Colonic mucosa (tissue), 4 donors: ENCODE data around the gene COG3. TPM values are rescaled to one million over a fixed set of nuclear protein-coding genes. Genes with fewer than 3 reads are reported as not detected.
A peak's percentile ranks its signal among the peaks of the same experiment; 100 is the strongest.
"Not testable (repeated sequence)": the region's sequence is repeated elsewhere in the genome, so short reads cannot be mapped to it uniquely, and the experiment has no call there.

ENCODE experiments used
- DNase-seq: peaks from one replicate; pipeline ENCODE4 v3.0.0-alpha.2; 2020
- H3K27ac ChIP-seq: fragments of 200-600 bp; one replicate; pipeline ENCODE4 v1.8.0; 2021
- H3K27me3 ChIP-seq: fragments of 200-600 bp; one replicate; pipeline ENCODE4 v1.8.0; 2021
- H3K36me3 ChIP-seq: fragments of 200-600 bp; one replicate; pipeline ENCODE4 v1.8.0; 2021
- H3K4me1 ChIP-seq: fragments of 200-600 bp; one replicate; pipeline ENCODE4 v1.8.0; 2021; ENCODE audit warnings: mild to moderate bottlenecking
- H3K4me3 ChIP-seq: fragments of 200-600 bp; one replicate; pipeline ENCODE4 v1.8.0; 2021
- H3K9ac ChIP-seq, 2 donors: one replicate each; pipeline ENCODE4 v1.7.0; 2013; ENCODE audit warnings: control low read depth in 2 of 2, low read depth in 2 of 2, low read length in 2 of 2
- H3K9me3 ChIP-seq: fragments of 200-600 bp; one replicate; pipeline ENCODE4 v1.8.0; 2021
- intact Hi-C: fragments of 100-400 bp; cut with DNase I; formaldehyde crosslinking; loops from one replicate; pipeline ENCODE4 v1.14.1; 2022
- total RNA-seq, 2 donors: library from RNA; stranded (reverse); fragmentation: NEBNext Ultra II Directional in 1 of 2; extraction: Animal tissue kit (Norgen Biotek cat#: 25700) in 1 of 2; gene quantifications; one replicate each; pipeline ENCODE4 v1.2.1, GENCODE V29; 2021
- TF ChIP-seq, protein P1 (sequence below): fragments of 200-600 bp; IDR thresholded peaks from one replicate; pipeline ENCODE4 v1.8.0; 2022; ENCODE audit warnings: antibody characterized with exemption, mild to moderate bottlenecking
- donor health status: healthy.
- donor health status: DM: no; HTN: no; CAD: no.
- donor health status: DM: no; HTN: no; CAD: no.

COG3 gene, protein sequence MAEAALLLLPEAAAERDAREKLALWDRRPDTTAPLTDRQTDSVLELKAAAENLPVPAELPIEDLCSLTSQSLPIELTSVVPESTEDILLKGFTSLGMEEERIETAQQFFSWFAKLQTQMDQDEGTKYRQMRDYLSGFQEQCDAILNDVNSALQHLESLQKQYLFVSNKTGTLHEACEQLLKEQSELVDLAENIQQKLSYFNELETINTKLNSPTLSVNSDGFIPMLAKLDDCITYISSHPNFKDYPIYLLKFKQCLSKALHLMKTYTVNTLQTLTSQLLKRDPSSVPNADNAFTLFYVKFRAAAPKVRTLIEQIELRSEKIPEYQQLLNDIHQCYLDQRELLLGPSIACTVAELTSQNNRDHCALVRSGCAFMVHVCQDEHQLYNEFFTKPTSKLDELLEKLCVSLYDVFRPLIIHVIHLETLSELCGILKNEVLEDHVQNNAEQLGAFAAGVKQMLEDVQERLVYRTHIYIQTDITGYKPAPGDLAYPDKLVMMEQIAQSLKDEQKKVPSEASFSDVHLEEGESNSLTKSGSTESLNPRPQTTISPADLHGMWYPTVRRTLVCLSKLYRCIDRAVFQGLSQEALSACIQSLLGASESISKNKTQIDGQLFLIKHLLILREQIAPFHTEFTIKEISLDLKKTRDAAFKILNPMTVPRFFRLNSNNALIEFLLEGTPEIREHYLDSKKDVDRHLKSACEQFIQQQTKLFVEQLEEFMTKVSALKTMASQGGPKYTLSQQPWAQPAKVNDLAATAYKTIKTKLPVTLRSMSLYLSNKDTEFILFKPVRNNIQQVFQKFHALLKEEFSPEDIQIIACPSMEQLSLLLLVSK
- 10 to 100 TPM; 39.0 to 49.8 TPM for total RNA-seq

DNA sequence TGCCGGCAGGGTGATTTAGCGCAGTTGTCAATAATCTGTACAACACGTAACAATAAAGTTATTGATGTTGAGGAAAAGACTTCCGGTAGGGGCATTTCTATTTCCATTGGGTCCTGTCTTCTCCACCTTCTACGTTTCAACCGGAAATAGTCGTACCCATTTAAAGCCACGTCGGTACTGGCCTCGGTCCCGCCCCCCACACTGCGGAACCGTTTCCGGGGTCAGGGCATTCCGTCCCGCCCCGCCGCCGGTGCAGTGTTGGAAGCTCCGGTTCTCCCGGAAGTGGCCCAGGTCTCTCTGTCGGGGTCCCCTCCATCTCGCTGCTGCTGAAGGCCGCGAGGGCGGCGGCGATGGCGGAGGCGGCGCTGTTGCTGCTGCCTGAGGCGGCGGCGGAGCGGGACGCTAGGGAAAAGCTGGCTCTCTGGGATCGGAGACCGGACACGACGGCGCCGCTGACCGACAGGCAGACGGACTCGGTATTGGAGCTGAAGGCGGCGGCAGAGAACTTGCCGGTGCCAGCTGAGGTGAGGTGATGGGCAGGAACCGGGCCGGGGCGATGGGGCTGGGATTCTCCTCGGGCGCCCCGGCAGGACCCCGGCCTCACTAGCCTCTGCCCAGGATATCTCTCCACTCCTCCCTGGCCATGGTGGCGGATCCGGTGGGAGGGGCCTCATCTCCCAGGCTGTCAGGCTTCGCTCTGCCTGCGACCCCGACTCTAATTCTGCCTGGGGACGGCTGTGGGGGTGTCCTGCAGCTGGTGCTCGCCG lies at the start of gene COG3:
COG3 (plus strand) TSS at position 253 of the 767 bp plus-strand sequence; CDS start at position 351, 98 bp downstream.
- intact Hi-C loops, result loop anchor here (5.0 kb wide), 1 partner anchor 48 kb away; the partner anchor contains the start of gene SLC25A30
- TF ChIP-seq, protein P1, sequence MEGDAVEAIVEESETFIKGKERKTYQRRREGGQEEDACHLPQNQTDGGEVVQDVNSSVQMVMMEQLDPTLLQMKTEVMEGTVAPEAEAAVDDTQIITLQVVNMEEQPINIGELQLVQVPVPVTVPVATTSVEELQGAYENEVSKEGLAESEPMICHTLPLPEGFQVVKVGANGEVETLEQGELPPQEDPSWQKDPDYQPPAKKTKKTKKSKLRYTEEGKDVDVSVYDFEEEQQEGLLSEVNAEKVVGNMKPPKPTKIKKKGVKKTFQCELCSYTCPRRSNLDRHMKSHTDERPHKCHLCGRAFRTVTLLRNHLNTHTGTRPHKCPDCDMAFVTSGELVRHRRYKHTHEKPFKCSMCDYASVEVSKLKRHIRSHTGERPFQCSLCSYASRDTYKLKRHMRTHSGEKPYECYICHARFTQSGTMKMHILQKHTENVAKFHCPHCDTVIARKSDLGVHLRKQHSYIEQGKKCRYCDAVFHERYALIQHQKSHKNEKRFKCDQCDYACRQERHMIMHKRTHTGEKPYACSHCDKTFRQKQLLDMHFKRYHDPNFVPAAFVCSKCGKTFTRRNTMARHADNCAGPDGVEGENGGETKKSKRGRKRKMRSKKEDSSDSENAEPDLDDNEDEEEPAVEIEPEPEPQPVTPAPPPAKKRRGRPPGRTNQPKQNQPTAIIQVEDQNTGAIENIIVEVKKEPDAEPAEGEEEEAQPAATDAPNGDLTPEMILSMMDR, result peak; percentile 49
- Histone ChIP-seq H3K36me3 (no peaks in the 10 kb centered on the region), H3K4me3 (peak within 1 kb of the TSS; percentile 99), H3K27me3 (no peaks in the 10 kb centered on the region), H3K27ac (peak within 1 kb of the TSS; percentile 97), H3K9me3 (no peaks in the 10 kb centered on the region), H3K4me1 (peaks cover 16% of the 10 kb centered on the region), H3K9ac (peak within 1 kb of the TSS; percentile 97 to 99)
- peak; percentile 97 for DNase-seq

- peak overlapping the region in 1 of 2 donors; percentile 70 for H3K9ac ChIP-seq
- intact Hi-C loops, result loop anchor here (5.0 kb wide), 1 partner anchor 52 kb away; no protein-coding TSS in a partner anchor
Observed at GRCh38 chr13:45415112-45415511, 49.6 kb upstream of the COG3 start.

GRCh38 chr13:45416516-45417128 lies 48.1 kb upstream of the COG3 start:
- no peaks in the 10 kb centered on the region for H3K27me3 ChIP-seq
- no peaks in the 10 kb centered on the region for H3K4me1 ChIP-seq
- peak overlapping the region; percentile 56 for H3K4me3 ChIP-seq
- no peak for DNase-seq
- no peaks in the 10 kb centered on the region for H3K36me3 ChIP-seq
- TF ChIP-seq, protein P1, result no peak
- H3K9ac ChIP-seq, result peak overlapping the region in 1 of 2 donors; percentile 77
- intact Hi-C loops, result loop anchor here (5.0 kb wide), 1 partner anchor 51 kb away; no protein-coding TSS in a partner anchor
- peak overlapping the region; percentile 83 for H3K27ac ChIP-seq
- no peaks in the 10 kb centered on the region for H3K9me3 ChIP-seq

More at GRCh38 chr13:45415112-45415511, 49.6 kb upstream of the COG3 start:
- no peaks in the 10 kb centered on the region for H3K9me3 ChIP-seq
- no peak overlapping the region for H3K4me3 ChIP-seq
- DNase-seq, result no peak
- no peaks in the 10 kb centered on the region for H3K4me1 ChIP-seq
- H3K27ac ChIP-seq, result peak overlapping the region; percentile 76
- H3K36me3 ChIP-seq, result no peaks in the 10 kb centered on the region
- TF ChIP-seq, protein P1, result no peak
- no peaks in the 10 kb centered on the region for H3K27me3 ChIP-seq

DNA sequence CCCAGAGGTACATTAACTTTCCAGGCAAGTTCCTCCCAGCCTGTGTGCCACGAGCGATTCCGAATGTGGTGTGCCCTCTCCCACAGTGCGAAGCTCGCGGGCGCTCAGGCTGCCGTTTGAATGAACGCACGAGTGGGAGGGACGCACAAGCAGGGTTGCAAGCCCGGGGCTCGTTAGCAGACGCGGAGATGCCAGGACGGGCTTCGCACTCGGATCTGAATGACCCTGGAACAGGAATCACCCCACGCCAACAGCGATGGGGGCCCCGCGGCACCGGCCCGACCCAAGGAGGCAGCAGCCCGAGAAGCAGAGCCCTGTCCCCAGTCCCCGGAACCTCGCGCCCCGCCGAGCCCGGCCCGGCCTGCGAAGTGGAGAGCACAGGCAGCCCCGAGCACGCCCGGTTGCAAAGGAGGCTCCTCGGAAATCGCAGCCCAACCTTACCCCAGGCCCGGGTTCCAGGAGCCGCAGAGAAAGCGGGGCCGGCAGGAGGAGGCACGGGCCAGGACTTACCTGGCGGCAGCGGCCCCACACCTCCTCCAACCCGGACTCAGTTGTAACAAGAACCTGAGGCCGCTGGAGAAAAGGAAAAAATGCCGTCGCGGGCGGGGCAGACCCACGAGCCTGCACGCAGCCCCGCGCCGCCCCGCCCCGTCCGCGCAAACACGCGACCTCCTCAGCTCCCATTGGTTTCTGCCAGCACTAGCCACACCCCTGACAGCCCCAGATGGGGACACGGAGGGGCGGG lies 46.8 kb upstream of the COG3 start, which contains the start of gene SLC25A30:
SLC25A30 (minus strand) TSS at position 584 of the 745 bp plus-strand sequence. CDS start 6,948 bp downstream, outside the sequence.
- Histone ChIP-seq H3K36me3 (no peaks in the 10 kb centered on the region), H3K4me1 (no peaks in the 10 kb centered on the region), H3K4me3 (peak within 1 kb of the TSS; percentile 56), H3K27me3 (no peaks in the 10 kb centered on the region), H3K27ac (peak within 1 kb of the TSS; percentile 83), H3K9me3 (no peaks in the 10 kb centered on the region), H3K9ac (peak within 1 kb of the TSS; percentile 76 to 79)
- peak; percentile 98 for DNase-seq
- TF ChIP-seq, protein P1, result no peak
- intact Hi-C loops, result loop anchor here (5.0 kb wide), 1 partner anchor 49 kb away; no protein-coding TSS in a partner anchor

DNA sequence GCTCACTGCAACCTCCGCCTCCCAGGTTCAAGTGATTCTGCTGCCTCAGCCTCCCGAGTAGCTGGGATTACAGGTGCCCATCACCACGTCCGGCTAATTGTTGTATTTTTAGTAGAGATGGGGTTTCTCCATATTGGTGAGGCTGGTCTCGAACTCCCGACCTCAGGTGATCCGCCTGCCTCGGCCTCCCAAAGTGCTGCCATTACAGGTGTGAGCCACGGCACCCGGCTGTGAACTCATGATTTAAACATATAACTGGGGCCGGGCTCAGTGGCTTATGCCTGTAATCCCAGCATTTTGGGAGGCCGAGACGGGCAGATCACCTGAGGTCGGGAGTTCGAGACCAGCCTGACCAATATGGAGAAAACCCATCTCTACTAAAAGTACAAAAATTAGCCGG lies 45.4 kb upstream of the COG3 start:
- H3K36me3 ChIP-seq, H3K9me3 ChIP-seq, DNase-seq, H3K4me3 ChIP-seq, H3K4me1 ChIP-seq, H3K27me3 ChIP-seq, H3K27ac ChIP-seq, H3K9ac ChIP-seq: not testable (repeated sequence)
- intact Hi-C loops, result loop anchor here (5.0 kb wide), 1 partner anchor 48 kb away; no protein-coding TSS in a partner anchor
